ENCODE results near the gene SLIT2.

The SLIT2 gene

GRCh38 chr4:20289782-20290181, 38.1 kb downstream of the SLIT2 start:
- TF ChIP-seq EZH2phosphoT487 (IDR thresholded peaks at IDR 0.05; ENCODE audit: borderline replicate concordance): no peak
- TF ChIP-seq, protein P1, sequence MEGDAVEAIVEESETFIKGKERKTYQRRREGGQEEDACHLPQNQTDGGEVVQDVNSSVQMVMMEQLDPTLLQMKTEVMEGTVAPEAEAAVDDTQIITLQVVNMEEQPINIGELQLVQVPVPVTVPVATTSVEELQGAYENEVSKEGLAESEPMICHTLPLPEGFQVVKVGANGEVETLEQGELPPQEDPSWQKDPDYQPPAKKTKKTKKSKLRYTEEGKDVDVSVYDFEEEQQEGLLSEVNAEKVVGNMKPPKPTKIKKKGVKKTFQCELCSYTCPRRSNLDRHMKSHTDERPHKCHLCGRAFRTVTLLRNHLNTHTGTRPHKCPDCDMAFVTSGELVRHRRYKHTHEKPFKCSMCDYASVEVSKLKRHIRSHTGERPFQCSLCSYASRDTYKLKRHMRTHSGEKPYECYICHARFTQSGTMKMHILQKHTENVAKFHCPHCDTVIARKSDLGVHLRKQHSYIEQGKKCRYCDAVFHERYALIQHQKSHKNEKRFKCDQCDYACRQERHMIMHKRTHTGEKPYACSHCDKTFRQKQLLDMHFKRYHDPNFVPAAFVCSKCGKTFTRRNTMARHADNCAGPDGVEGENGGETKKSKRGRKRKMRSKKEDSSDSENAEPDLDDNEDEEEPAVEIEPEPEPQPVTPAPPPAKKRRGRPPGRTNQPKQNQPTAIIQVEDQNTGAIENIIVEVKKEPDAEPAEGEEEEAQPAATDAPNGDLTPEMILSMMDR (conservative IDR thresholded peaks at IDR 0.05; ENCODE audit: low read length): no peak
- no peaks in the 10 kb centered on the region for H3F3A ChIP-seq (ENCODE audit: low read depth)
- no peaks in the 10 kb centered on the region for H3K27me3 ChIP-seq (ENCODE audit: insufficient read depth, low read length, poor library complexity, severe bottlenecking)
- no peaks in the 10 kb centered on the region for H3K4me1 ChIP-seq (ENCODE audit: insufficient read depth, low read length, poor library complexity, severe bottlenecking)
- no peak overlapping the region for H3K4me3 ChIP-seq (ENCODE audit: low read length, poor library complexity, severe bottlenecking)
- H3K79me2 ChIP-seq (ENCODE audit: insufficient read depth, low read length): no peaks in the 10 kb centered on the region
- no peak overlapping the region for H2AFZ ChIP-seq (ENCODE audit: low read length)
- H3K9me2 ChIP-seq (replicated peaks; ENCODE audit: low read depth, low read length): no peaks in the 10 kb centered on the region
- H3K9me3 ChIP-seq (ENCODE audit: insufficient read depth, low read depth, low read length): no peaks in the 10 kb centered on the region
- no peak overlapping the region for H3K4me2 ChIP-seq (ENCODE audit: low read depth, low read length, poor library complexity, severe bottlenecking)
- no peak overlapping the region for H3K9ac ChIP-seq (ENCODE audit: low read depth, low read length, poor library complexity, severe bottlenecking)
- no peaks in the 10 kb centered on the region for H4K20me1 ChIP-seq (ENCODE audit: insufficient read depth, low read length, poor library complexity, severe bottlenecking)
- no peaks in the 10 kb centered on the region for H3K36me3 ChIP-seq (ENCODE audit: insufficient read depth, low read length)

DNA sequence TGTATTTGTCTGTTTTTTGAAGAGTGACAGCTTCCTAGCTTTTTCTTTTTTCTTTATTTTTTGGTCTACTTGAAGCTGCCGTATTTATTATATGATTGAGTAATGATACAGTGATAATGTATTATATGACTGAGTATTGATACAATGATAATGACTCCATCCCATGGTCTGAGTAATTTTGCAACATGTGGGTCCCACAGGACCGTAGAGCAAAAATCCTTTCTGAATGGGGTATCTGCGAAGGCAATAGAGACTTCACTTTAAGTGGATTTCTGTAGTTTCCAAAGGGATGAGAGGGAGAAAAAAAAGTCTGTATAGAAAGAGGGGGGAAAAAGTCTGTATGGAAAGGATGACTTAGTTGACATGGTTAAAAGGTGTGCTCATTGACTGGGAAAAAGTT, 41.0 kb downstream of the SLIT2 start:
- no peak for TF ChIP-seq EZH2phosphoT487 (IDR thresholded peaks at IDR 0.05; ENCODE audit: borderline replicate concordance)
- TF ChIP-seq, protein P1 (conservative IDR thresholded peaks at IDR 0.05; ENCODE audit: low read length): no peak
- no peak overlapping the region for H2AFZ ChIP-seq (ENCODE audit: low read length)
- H3K9ac ChIP-seq (ENCODE audit: low read depth, low read length, poor library complexity, severe bottlenecking): no peak overlapping the region
- H3F3A ChIP-seq (ENCODE audit: low read depth): no peaks in the 10 kb centered on the region
- no peaks in the 10 kb centered on the region for H3K27me3 ChIP-seq (ENCODE audit: insufficient read depth, low read length, poor library complexity, severe bottlenecking)
- no peak overlapping the region for H3K4me2 ChIP-seq (ENCODE audit: low read depth, low read length, poor library complexity, severe bottlenecking)
- no peaks in the 10 kb centered on the region for H3K4me1 ChIP-seq (ENCODE audit: insufficient read depth, low read length, poor library complexity, severe bottlenecking)
- H3K9me2 ChIP-seq (replicated peaks; ENCODE audit: low read depth, low read length): no peaks in the 10 kb centered on the region
- H3K4me3 ChIP-seq (ENCODE audit: low read length, poor library complexity, severe bottlenecking): no peak overlapping the region
- H4K20me1 ChIP-seq (ENCODE audit: insufficient read depth, low read length, poor library complexity, severe bottlenecking): no peaks in the 10 kb centered on the region
- H3K36me3 ChIP-seq (ENCODE audit: insufficient read depth, low read length): no peaks in the 10 kb centered on the region
- no peaks in the 10 kb centered on the region for H3K9me3 ChIP-seq (ENCODE audit: insufficient read depth, low read depth, low read length)
- no peaks in the 10 kb centered on the region for H3K79me2 ChIP-seq (ENCODE audit: insufficient read depth, low read length)

GRCh38 chr4:20297261-20297660, 45.6 kb downstream of the SLIT2 start:
- Histone ChIP-seq H2AFZ (ENCODE audit: low read length) (no peak overlapping the region), H3K9ac (ENCODE audit: low read depth, low read length, poor library complexity, severe bottlenecking) (no peak overlapping the region), H4K20me1 (ENCODE audit: insufficient read depth, low read length, poor library complexity, severe bottlenecking) (no peaks in the 10 kb centered on the region), H3K4me1 (ENCODE audit: insufficient read depth, low read length, poor library complexity, severe bottlenecking) (no peaks in the 10 kb centered on the region), H3K4me3 (ENCODE audit: low read length, poor library complexity, severe bottlenecking) (no peak overlapping the region), H3F3A (ENCODE audit: low read depth) (no peaks in the 10 kb centered on the region), H3K9me2 (replicated peaks; ENCODE audit: low read depth, low read length) (no peaks in the 10 kb centered on the region), H3K9me3 (ENCODE audit: insufficient read depth, low read depth, low read length) (no peaks in the 10 kb centered on the region), H3K79me2 (ENCODE audit: insufficient read depth, low read length) (no peaks in the 10 kb centered on the region), H3K27me3 (ENCODE audit: insufficient read depth, low read length, poor library complexity, severe bottlenecking) (no peaks in the 10 kb centered on the region), H3K4me2 (ENCODE audit: low read depth, low read length, poor library complexity, severe bottlenecking) (no peak overlapping the region), H3K36me3 (ENCODE audit: insufficient read depth, low read length) (no peaks in the 10 kb centered on the region)
- TF ChIP-seq EZH2phosphoT487 (IDR thresholded peaks at IDR 0.05; ENCODE audit: borderline replicate concordance): no peak
- TF ChIP-seq, protein P1 (conservative IDR thresholded peaks at IDR 0.05; ENCODE audit: low read length): no peak

Data from Loucy (cell line).